Left hindlimb (tissue), 1 donor: ENCODE results near the gene FAM20B.

Experiments used
- DNase-seq: peaks from one replicate; pipeline ENCODE4 v3.0.0-alpha.2; 2018

Gene FAM20B

DNA sequence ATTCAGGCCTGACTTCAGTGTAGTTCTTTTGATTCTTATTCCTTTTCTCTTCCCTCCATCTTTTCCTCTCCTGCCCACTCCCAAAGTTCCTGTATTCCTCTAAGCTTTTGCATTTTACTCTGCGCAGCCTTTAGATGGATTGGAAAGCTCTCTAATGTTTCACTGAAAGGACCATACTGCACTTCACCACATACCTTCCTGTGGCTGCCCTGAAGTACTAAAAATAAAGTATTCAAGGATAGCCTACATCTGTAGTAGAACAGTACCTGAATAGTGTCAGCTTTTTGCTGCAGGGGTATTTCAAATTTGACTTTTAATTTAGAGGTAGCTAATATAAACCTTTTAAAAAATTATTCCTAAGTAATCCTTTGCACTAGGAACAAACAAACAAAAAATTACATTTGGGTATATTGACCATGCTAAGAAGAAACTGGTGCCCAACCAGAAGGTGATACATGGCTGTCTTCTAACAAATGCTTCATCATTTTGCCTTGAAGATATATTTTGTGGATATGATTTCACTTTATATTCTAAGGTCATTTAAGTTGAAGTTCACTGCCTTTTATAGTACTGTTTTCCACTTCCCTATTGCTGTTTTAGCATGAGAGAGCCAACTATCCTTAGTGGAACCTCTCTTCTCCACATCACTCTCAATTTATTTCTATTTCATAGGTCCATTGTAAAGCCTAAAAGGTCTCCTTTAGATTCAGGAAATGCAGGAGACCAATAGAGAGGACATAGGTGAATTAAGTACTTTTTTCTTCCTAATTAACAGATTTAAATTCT lies 22.8 kb downstream of the FAM20B start:
- no peak for DNase-seq

DNA sequence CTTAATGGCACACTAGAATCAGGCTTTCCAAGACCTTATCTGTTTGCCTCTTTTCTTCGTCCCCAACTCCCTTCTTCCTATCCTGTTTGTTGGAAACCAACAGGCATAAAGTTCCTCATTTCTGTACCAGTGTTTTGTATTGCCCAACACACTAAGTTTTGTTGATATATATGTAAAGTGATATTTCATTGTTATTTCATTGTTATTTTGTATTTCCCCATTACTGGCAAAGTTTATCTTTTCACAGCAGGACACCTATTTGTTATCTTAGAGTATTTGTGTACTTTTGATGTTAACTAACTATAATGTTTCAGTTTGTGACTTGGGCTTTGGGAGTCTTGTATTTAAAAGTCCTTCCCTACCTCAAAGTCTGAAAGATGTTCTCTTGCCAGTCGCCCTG lies 27.1 kb downstream of the FAM20B start:
- DNase-seq = no peak

DNA sequence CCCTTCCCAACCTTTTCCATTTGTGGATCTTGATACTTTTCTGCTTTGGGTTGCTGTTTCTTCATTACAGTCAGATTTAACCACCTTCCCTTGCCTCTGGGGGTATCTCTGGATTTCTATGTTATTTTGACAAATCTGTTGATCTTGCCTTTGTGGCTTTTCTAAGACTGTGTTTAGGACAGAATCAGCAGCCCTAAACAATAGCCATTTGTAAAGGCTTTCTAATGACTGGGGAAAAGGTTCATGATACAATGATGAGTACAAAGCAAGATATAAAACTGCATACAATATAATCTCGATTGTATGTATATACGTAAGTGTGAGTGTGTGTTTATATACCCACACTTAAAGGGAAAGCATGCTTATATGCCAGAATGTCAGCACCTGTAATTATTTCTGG lies 27.8 kb downstream of the FAM20B start:
- no peak for DNase-seq

DNA sequence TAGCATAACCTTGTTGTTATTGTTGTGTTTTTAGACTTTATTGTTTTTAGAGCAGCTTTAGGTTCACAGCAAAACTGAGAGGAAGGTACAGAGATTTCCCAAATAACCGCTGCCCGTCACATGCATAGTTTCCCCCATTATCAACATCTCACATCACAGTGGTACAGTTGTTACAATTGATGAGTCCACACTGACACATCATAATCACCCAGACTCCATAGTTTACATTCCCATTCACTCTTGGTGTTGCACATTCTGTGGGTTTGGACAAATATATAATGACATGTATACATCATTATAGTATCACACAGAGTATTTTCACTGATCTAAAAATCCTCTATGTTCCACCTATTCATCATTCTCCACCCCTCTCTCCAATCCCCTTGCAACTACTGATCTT lies 30.2 kb downstream of the FAM20B start:
- DNase-seq = no peak

DNA sequence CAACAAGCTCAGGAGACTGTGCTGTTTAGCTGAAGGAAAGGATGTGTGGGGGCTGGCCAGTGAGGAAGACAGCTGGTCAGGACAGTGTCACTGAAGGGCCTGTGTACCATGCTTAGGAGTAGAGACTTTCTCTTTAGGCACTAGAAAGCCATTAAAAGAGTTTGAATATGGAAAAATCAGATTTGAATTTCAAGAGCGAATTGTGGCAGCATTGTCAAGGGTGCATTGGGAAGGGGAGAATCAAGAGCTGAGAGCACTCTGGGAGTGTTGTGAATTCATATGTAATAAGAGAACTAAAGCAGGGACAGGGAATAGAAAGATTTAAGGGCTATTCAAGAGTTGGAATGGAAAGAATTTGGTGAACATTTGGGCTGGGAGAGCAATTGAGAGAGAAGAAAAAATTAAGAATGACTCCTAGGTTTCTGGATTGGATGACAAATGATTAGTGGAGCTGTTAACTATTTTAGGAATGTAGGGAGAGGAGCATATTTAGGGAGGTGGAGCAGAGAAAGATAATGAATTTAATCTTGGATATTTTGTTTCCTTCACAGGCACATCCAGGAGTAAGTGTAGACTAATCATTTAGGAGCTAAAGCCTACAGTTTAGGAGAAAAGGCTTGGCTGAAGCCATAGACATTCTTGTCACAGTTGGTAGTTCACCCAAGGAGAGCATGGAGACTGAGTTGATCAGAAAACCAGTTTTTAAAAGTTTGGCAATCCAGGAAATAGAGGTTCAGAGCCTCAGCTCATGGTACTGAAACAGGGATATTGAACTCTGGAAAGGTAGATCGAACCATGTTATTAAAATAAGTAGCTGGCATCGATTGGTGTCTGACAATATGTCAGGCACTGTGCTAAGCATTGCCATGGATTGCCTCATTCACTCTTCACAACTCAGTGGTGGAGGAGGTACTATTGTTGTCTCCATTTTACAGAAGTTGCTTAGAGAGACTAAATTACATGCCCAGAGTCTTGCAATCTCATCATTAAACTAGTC lies 33.1 kb downstream of the FAM20B start:
- no peak for DNase-seq

DNA sequence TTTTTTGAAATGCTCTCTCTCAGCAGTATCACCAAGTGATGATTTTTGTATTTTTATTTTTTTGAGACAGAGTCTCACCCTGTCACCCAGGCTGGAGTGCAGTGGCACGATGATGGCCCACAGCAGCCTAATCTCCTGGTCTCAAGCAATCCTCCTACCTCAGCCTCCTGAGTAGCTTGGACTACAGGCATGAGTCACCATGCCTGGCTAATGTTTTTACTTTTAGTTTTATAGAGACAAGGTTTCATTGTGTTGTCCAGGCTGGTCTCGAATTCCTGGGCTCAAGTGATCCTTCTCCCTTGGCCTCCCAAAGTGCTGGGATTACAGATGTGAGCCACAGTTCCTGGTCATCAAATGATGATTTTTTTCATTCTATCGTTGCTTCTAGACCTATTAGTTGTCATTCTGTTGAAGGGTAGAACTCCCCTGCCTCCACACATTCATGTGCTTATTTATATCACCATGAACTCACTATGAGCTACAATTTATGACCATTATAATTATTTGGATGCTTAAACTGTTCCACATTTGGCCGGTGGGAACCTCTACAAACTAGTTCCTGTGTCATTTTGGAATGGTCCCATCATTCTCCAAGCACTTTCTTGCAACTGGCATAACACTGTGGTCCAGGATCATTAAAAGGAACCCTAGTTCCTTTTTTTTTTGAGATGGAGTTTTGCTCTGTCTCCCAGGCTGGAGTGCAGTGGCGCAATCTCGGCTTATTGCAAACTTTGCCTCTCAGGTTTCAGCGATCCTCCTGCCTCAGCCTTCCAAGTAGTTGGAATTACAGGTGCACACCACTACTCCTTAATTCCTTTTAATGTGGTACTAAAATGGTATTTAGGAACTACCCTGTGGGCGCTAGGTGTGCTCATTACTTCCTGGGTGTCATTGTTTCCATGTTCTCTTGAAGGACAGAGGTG lies 35.9 kb downstream of the FAM20B start:
- DNase-seq = no peak

DNA sequence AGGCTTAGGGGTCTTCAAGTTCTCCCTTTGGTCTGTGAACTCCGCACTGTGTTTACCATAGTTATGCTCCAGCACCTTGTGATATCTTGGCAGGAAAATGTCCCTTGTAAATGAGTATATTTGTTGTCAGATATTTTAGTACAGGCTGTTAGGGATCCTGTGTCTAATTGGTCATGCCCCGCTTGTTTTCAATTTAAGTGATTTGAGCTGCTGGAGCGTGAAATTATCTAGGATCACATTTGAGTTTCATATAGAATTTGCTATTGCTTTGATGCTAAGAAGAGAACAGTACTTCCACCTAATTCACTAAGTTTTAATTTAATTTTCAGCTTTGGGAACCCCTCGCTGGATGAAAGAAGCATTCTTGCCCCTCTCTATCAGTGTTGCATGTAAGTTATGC lies 40.8 kb downstream of the FAM20B start:
- no peak for DNase-seq

DNA sequence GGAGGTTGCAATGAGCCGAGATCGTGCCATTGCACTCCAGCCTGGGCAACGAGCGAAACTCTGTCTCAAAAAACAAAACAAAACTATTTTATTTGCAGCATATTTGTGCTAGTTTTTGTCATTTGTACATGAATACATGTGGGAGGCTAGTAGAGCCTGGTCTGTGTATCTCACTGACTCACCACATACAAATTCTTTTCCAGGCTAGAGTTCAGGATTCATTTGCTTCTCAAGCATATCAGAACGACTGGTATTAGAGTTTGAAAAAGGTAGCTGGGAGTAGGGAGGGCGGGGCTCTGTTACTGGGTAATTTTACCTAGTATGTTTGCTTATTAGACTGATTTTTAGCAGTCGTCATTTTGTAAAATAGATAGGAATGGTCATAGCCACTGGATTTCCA lies 51.7 kb downstream of the FAM20B start:
- no peak for DNase-seq

DNA sequence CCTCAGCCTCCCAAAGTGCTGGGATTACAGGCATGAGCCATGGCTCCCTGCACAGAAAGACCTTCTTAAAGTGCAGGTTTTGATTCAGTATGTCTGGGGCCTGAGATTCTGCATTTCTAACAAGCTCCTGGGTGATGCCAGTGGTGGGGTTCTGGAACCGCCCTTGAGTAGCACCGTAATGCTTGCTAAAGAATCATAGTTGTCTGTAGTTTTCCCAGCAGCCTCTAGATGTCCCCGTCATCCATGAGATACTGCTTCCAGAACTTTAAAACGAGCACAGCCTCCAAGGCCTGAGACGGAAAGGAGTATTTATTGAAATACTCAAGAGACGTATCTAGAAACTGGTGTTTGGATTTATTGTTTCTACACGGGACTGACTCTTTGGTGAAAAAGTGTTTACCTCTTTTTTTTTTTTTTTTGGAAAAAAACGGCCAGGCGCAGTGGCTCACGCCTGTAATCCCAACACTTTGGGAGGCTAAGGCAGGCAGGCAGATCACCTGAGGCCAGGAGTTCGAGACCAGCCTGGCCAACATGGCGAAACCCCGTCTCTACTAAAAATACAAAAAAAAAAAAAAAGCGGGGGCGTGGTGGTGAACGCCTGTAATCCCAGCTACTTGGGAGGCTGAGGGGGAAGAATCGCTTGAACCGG lies 53.5 kb downstream of the FAM20B start:
- no peak for DNase-seq

DNA sequence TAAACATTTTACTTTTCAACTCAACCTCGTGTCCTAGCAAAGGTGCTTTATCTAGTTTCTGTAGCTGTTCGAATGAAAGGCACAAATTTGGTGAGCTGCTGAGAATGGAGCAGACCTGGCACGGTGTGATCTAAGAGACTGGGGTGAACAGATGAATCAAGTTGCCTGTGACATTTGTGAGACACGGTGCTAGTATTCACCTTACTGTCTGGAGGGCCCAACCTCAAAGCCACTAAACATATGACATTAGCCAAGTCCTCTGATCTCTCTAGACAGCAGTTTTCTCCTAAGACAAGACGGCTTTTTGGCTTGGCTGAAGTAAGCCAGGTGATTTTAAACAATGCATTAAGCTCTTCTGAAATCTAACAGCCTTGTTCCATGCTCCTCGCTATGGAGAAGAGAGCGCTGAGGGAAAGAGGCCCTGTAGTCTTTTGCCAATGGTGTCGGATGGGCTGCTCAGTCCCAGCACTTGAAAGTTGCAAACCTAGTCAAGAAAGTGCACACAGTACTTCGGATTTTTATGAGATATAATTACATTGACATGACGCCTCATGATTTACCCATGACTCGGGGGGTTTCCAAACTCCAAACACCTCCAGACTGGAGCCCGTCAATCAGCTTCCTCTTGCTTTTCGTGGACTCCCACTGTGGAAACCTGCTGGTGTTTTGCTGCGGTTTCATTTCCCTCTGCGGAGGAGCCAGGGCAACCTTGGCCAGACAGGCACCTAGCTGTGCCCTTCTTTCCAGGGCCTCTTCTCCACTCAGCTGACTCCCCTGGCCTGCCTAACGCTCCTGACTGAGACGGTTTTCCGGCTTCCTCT lies 55.4 kb downstream of the FAM20B start:
- no peak for DNase-seq

DNA sequence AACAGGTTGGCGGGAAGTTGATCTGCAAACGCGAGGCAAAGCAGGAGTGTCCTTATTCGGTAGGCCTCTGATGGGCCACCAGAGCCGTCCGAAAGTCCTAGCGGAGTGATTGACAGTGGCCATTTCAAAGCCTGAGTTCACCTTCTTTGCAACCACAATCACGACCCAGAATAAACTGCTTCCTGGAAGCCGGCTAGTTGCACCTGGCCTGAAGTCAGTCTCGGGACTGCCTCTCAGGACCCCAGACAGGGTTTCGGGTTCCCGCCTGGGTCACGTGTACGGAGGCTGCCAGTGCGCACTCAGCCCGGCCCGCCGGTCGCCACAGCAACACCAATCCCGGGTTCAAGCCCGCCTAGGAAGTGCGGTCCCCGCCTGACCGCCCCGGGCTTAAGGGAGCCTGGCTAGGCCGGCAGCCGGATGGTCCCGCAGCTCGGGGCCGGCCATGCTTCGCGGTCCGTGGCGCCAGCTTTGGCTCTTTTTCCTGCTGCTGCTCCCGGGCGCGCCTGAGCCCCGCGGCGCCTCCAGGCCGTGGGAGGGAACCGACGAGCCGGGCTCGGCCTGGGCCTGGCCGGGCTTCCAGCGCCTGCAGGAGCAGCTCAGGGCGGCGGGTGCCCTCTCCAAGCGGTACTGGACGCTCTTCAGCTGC lies 56.1 kb downstream of the FAM20B start, which contains the start of gene TOR3A:
Gene TOR3A, plus strand, starts transcription at position 384 of the 646 bp plus-strand sequence. Its CDS starts 59 bp downstream, at position 443.
- DNase-seq = peak; percentile 95

DNA sequence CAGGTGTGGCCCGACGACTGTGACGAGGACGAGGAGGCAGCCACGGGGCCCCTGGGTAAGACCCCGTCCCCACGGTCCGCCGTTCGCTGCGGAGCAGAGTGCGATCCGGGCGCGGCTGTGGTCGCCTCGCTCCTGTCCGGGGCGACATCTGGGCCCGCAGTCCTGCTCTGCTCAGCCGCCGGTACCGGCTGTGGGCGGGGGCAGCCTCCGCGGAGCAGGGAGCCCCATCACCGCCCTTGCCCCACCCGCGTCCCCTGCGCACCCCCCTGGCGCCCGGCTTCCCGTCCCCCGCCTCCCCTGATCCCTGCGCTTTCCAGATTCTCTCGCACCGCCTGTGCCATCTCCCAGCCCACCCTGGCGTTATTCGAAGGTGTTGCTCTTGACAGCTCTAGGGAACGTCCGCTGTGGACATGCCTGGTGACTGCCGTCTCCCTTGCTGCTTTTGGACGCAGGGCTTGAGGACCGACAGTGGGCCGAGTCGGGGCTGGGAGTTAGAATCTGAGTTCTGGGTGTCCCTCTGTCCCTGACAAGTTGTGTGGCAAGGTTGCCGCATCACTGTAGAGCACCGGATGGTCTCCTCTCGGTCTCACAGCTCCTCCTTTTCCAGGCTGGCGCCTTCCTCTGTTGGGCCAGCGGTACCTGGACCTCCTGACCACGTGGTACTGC lies 56.8 kb downstream of the FAM20B start:
- peak; percentile 56 for DNase-seq

DNA sequence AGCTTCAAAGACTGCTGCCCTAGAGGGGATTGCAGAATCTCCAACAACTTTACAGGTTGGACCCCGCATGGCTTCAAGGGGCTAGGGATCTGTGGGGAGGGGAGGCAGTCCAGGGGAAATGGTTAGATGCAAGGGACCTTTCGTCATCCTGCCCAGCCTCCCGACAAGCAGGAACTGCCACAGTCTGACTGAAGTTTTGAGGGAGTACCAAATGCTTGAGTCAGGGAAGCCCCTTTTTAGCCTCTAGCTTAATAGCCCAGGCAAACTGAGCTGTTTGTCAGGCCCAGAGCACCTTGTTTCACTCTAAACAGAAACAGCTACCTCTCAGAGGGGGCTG lies 57.3 kb downstream of the FAM20B start:
- no peak for DNase-seq

DNA sequence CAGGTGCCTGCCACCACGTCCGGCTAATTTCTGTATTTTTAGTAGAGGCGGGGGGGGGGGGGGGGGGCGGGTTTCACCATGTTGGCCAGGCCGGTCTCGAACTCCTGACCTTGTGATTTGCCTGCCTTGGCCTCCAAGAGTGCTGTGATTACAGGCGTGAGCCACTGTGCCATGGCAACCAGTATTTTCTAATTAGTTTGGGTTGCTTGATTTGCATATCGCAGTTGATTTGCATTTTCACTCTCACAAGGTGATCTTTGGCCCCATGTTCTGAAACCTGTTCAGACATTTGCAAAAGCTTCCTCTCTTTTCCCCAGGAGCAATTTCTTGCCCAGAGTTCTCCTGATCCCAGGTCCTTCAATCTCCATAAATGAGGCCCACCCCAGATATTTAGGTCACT lies 57.8 kb downstream of the FAM20B start:
- DNase-seq = no peak

DNA sequence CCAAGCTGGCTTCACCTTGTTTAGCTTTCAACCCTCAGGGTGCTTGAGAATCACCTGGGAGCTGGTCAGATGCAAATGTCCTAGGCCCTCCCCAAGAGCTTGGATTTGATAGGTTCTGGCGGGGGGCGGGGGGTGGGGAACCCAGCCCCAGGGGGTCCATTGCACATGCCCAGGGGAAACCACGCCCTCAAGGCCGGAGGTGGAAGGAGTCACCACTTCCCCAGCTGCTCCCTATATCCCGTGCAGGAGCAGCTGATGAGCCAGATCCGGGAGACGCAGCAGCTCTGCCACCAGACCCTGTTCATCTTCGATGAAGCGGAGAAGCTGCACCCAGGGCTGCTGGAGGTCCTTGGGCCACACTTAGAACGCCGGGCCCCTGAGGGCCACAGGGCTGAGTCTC lies 62.0 kb downstream of the FAM20B start:
- DNase-seq = no peak

DNA sequence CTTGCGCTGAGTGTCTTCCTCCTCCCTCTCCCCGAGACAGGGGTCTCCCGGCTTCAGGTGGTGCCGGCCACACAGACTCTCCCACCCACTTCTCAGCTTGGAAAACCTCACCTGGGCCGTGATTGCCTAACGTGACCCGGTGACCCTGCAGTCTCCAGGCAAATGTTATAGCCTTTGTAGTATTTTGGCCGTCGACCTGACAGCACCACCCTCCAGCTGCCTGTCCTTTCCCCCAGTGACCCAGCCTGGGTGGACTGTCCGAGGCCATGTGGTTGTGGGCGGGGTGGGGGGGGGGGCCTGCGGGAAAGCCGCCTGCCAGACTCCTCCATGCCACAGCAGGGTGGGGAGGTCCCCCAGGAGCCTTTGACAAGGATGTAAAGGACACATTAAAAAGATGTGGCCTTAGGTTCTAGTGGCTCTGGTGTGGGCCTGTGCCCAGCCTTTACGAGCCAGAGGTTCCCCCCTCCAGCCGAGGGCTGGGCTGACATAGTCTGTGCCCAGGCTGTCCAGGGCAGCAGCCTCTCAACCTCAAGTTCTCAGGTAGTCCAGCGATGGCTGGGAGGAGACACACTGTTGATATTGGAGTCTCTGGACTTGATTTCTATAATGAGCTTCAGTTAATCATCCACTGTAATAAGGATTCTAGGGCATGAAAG lies 64.3 kb downstream of the FAM20B start:
- no peak for DNase-seq

DNA sequence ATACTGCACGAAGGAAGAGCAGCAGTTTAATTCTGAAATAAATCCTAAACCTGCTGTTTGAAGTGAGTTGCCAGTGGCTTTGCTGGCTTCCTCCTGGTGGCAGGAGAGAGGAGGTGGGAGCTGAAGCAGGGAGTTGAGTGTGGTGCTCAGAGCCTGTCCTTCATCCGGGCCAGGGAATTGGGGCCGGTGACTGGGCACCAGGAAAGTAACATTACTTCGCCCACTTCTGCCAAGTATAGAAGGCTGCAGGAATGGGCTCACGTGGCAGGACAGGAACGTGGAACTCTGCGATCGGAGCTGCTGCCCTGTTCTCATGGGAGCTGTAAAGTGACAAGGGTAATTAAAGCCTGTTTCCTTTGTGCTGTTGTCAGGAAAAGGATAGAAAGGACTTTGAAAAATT lies 64.8 kb downstream of the FAM20B start:
- no peak for DNase-seq

DNA sequence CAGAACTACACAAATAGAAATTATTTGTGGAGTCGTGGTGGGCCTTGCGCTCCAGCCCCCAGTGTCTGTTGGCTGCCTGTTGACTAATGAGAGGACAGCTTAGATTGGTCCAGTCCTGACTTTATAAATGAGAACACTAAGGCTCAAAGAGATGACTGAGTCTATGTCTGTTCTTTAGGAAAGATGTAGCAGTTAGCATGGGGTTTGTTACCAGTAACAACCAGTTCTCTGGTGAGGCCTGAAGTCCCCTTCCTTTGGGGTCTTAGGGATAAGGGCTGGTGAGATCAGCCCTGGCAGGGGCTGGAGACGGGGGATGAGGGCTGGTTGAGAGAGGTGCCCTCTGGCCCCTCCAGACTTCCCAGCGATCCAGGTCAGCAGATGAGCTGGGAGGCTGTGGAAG lies 65.2 kb downstream of the FAM20B start:
- no peak for DNase-seq

DNA sequence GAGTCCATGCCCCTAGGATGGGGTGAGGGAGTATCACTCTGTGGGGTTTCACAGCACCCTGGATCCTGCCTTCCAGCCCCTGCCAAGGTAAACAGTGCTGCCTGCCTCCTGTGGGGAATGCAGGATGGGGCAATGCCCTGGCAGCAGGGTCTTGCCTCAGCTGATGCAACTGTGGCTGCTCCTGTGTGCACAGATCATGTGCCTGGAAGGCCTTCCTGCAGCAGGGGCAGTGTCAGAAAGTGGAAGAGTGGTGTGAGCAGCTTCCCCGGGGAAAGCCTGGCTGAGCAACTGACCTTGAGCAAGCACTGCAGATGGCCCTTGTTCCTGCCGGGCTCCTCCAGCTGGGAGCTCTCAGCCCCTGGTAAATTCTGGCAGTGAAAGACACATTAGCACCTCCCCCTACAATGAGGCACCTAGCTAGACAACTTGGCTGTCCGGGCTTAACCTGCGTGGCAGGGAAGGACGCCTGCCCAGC lies 66.0 kb downstream of the FAM20B start:
- no peak for DNase-seq
